BLaER1 treated with 17β-estradiol and CSF1 and Interleukin-3, amounts not matched to agents 10 nM and 100 nM (cell line): ENCODE results near the gene TRPM7.

Experiments used
- H3K27ac ChIP-seq, 11 experiments: shearing (Covaris generic); formaldehyde crosslinking; 2 replicates each; pipeline ENCODE4 v1.8.1; 2022
- H3K27me3 ChIP-seq, 11 experiments: shearing (Covaris generic); formaldehyde crosslinking; 2 replicates each; pipeline ENCODE4 v1.8.1; 2022
- H3K36me3 ChIP-seq, 11 experiments: shearing (Covaris generic); formaldehyde crosslinking; 2 replicates each; pipeline ENCODE4 v1.8.1; 2022
- H3K4me1 ChIP-seq, 10 experiments: shearing (Covaris generic); formaldehyde crosslinking; 2 replicates each; pipeline ENCODE4 v1.8.1; 2022
- H3K4me2 ChIP-seq, 11 experiments: shearing (Covaris generic); formaldehyde crosslinking; 2 replicates each; pipeline ENCODE4 v1.8.1; 2022
- H3K4me3 ChIP-seq, 10 experiments: shearing (Covaris generic); formaldehyde crosslinking; 2 replicates each; pipeline ENCODE4 v1.8.1; 2022
- H3K9ac ChIP-seq, 11 experiments: shearing (Covaris generic); formaldehyde crosslinking; 2 replicates each; pipeline ENCODE4 v1.8.1; 2022
- H3K9me3 ChIP-seq, 11 experiments: shearing (Covaris generic); formaldehyde crosslinking; replicated peaks in 1 of 11; 2 replicates each; pipeline ENCODE4 v1.8.1; 2022
- H4K20me1 ChIP-seq, 11 experiments: shearing (Covaris generic); formaldehyde crosslinking; 2 replicates each; pipeline ENCODE4 v1.8.1; 2022
- Cebpa-rat ChIP-seq, 11 experiments: shearing (Covaris generic); IDR thresholded peaks; 2 replicates each; pipeline ENCODE4 v1.8.1; 2022

Gene TRPM7

GRCh38 chr15:50675535-50676144 lies 11.0 kb downstream of the TRPM7 start:
- Histone ChIP-seq H3K9me3 (no peaks in the 10 kb centered on the region), H4K20me1 (peaks cover 95 to 100% (median 99%) of the 10 kb centered on the region in 11 experiments), H3K27me3 (no peaks in the 10 kb centered on the region), H3K4me2 (no peak overlapping the region), H3K4me3 (no peak overlapping the region), H3K4me1 (peaks cover 0 to 26% (median 0%) of the 10 kb centered on the region in 10 experiments; a peak in 4 of 20 replicates), H3K27ac (no peak overlapping the region), H3K9ac (0 out of 22 replicates have a peak overlapping the region, but pooled peaks of 1 of the 11 experiments have one; percentile 6), H3K36me3 (peaks cover 40 to 81% (median 71%) of the 10 kb centered on the region in 11 experiments)
- TF ChIP-seq Cebpa-rat (IDR thresholded peaks at IDR 0.05): no peak

- Histone ChIP-seq H3K4me3 (no peak overlapping the region), H3K9ac (no peak overlapping the region), H3K36me3 (peaks cover 82 to 100% (median 97%) of the 10 kb centered on the region in 11 experiments), H3K27ac (no peak overlapping the region), H3K4me2 (no peak overlapping the region), H3K4me1 (no peaks in the 10 kb centered on the region), H3K27me3 (no peaks in the 10 kb centered on the region), H3K9me3 (peaks cover 0 to 5% (median 0%) of the 10 kb centered on the region in 11 experiments; a peak in 2 of 22 replicates), H4K20me1 (peaks cover 89 to 100% (median 100%) of the 10 kb centered on the region in 11 experiments)
- no peak for TF ChIP-seq Cebpa-rat (IDR thresholded peaks at IDR 0.05)
These were observed 16.5 kb downstream of the TRPM7 start for GRCh38 chr15:50670115-50670514.

GRCh38 chr15:50669611-50670010 lies 17.0 kb downstream of the TRPM7 start:
- H3K27ac ChIP-seq: no peak overlapping the region
- no peaks in the 10 kb centered on the region for H3K4me1 ChIP-seq
- no peak overlapping the region for H3K4me2 ChIP-seq
- peaks cover 89 to 100% (median 100%) of the 10 kb centered on the region in 11 experiments for H4K20me1 ChIP-seq
- no peaks in the 10 kb centered on the region for H3K27me3 ChIP-seq
- peaks cover 82 to 100% (median 97%) of the 10 kb centered on the region in 11 experiments for H3K36me3 ChIP-seq
- TF ChIP-seq Cebpa-rat (IDR thresholded peaks at IDR 0.05): no peak
- peaks cover 0 to 5% (median 0%) of the 10 kb centered on the region in 11 experiments; a peak in 2 of 22 replicates for H3K9me3 ChIP-seq
- no peak overlapping the region for H3K9ac ChIP-seq
- H3K4me3 ChIP-seq: no peak overlapping the region

GRCh38 chr15:50665938-50666337 lies 20.7 kb downstream of the TRPM7 start:
- H3K36me3 ChIP-seq: peaks cover 91 to 100% (median 98%) of the 10 kb centered on the region in 11 experiments
- no peak overlapping the region for H3K9ac ChIP-seq
- peaks cover 0 to 5% (median 0%) of the 10 kb centered on the region in 11 experiments; a peak in 2 of 22 replicates for H3K9me3 ChIP-seq
- no peak for TF ChIP-seq Cebpa-rat (IDR thresholded peaks at IDR 0.05)
- no peaks in the 10 kb centered on the region for H3K4me1 ChIP-seq
- no peak overlapping the region for H3K4me2 ChIP-seq
- H3K4me3 ChIP-seq: no peak overlapping the region
- H3K27ac ChIP-seq: no peak overlapping the region
- H3K27me3 ChIP-seq: no peaks in the 10 kb centered on the region
- peaks cover 86 to 100% (median 97%) of the 10 kb centered on the region in 11 experiments; a peak in 21 of 22 replicates for H4K20me1 ChIP-seq

- Histone ChIP-seq H3K27me3 (no peaks in the 10 kb centered on the region), H4K20me1 (peaks cover 30 to 98% (median 83%) of the 10 kb centered on the region in 11 experiments; a peak in 20 of 22 replicates), H3K9me3 (no peaks in the 10 kb centered on the region), H3K9ac (no peak overlapping the region), H3K4me3 (no peak overlapping the region), H3K27ac (no peak overlapping the region), H3K4me2 (no peak overlapping the region), H3K4me1 (no peaks in the 10 kb centered on the region), H3K36me3 (peaks cover 98 to 100% (median 99%) of the 10 kb centered on the region in 11 experiments)
- TF ChIP-seq Cebpa-rat (IDR thresholded peaks at IDR 0.05): no peak
These were observed 31.0 kb downstream of the TRPM7 start for GRCh38 chr15:50655555-50655954.

- H3K27ac ChIP-seq: no peak overlapping the region
- peaks cover 18 to 93% (median 78%) of the 10 kb centered on the region in 11 experiments; a peak in 19 of 22 replicates for H4K20me1 ChIP-seq
- H3K36me3 ChIP-seq: peaks cover 98 to 100% (median 100%) of the 10 kb centered on the region in 11 experiments
These were observed 33.3 kb downstream of the TRPM7 start for GRCh38 chr15:50653156-50653743.

GRCh38 chr15:50652671-50653070 lies 33.9 kb downstream of the TRPM7 start:
- TF ChIP-seq Cebpa-rat (IDR thresholded peaks at IDR 0.05): no peak
- Histone ChIP-seq H3K4me3 (no peak overlapping the region), H4K20me1 (peaks cover 18 to 93% (median 72%) of the 10 kb centered on the region in 11 experiments; a peak in 19 of 22 replicates), H3K27ac (no peak overlapping the region), H3K36me3 (peaks cover 99 to 100% (median 100%) of the 10 kb centered on the region in 11 experiments), H3K4me2 (no peak overlapping the region), H3K4me1 (no peaks in the 10 kb centered on the region), H3K27me3 (no peaks in the 10 kb centered on the region), H3K9me3 (no peaks in the 10 kb centered on the region), H3K9ac (no peak overlapping the region)

More at GRCh38 chr15:50653156-50653743, 33.3 kb downstream of the TRPM7 start:
- Histone ChIP-seq H3K9ac (no peak overlapping the region), H3K27me3 (no peaks in the 10 kb centered on the region), H3K4me2 (no peak overlapping the region), H3K4me3 (no peak overlapping the region), H3K9me3 (no peaks in the 10 kb centered on the region), H3K4me1 (no peaks in the 10 kb centered on the region)
- no peak for TF ChIP-seq Cebpa-rat (IDR thresholded peaks at IDR 0.05)

- TF ChIP-seq Cebpa-rat (IDR thresholded peaks at IDR 0.05): no peak
- Histone ChIP-seq H3K4me1 (no peaks in the 10 kb centered on the region), H3K9ac (no peak overlapping the region), H4K20me1 (peaks cover 17 to 82% (median 63%) of the 10 kb centered on the region in 11 experiments; a peak in 19 of 22 replicates), H3K27ac (no peak overlapping the region), H3K9me3 (no peaks in the 10 kb centered on the region), H3K36me3 (peaks cover 93 to 100% (median 95%) of the 10 kb centered on the region in 11 experiments), H3K4me3 (no peak overlapping the region), H3K27me3 (no peaks in the 10 kb centered on the region), H3K4me2 (no peak overlapping the region)
These were observed 45.3 kb downstream of the TRPM7 start for GRCh38 chr15:50641318-50641717.

- Histone ChIP-seq H3K9ac (no peak overlapping the region), H3K4me3 (no peak overlapping the region), H3K4me2 (no peak overlapping the region), H3K9me3 (no peaks in the 10 kb centered on the region), H4K20me1 (peaks cover 8 to 64% (median 33%) of the 10 kb centered on the region in 11 experiments; a peak in 19 of 22 replicates), H3K27me3 (no peaks in the 10 kb centered on the region), H3K36me3 (peaks cover 89 to 100% (median 94%) of the 10 kb centered on the region in 11 experiments), H3K27ac (no peak overlapping the region), H3K4me1 (no peaks in the 10 kb centered on the region)
- no peak for TF ChIP-seq Cebpa-rat (IDR thresholded peaks at IDR 0.05)
These were observed 50.5 kb downstream of the TRPM7 start for GRCh38 chr15:50636146-50636545.
